Midbrain (tissue), 1 donor: ENCODE measurements around the gene GPR32.
"Not testable (repeated sequence)": the region's sequence is repeated elsewhere in the genome, so short reads cannot be mapped to it uniquely, and the experiment has no call there.

ENCODE experiments used
- DNase-seq: peaks from one replicate; lab custom pipeline; 2025; lab: John Stamatoyannopoulos, UW

Gene GPR32

GRCh38 chr19:50770164-50770563 is at the start of gene GPR32:
Gene GPR32, plus strand, starts transcription at chr19:50770464. Its CDS starts 137 bp downstream, at chr19:50770601.
- DNase-seq = not testable (repeated sequence)

- no peak for DNase-seq
Observed at GRCh38 chr19:50720921-50721381, 49.3 kb upstream of the GPR32 start.

GRCh38 chr19:50721441-50722137 is 48.7 kb upstream of the GPR32 start:
- no peak for DNase-seq

- no peak for DNase-seq
Observed at GRCh38 chr19:50722201-50723013, 47.9 kb upstream of the GPR32 start.

GRCh38 chr19:50723069-50723468 is 47.2 kb upstream of the GPR32 start, which contains the start of gene CLEC11A:
Gene CLEC11A, plus strand, starts transcription at chr19:50723364. Its CDS starts 162 bp downstream, at chr19:50723526.
- DNase-seq = no peak

GRCh38 chr19:50723735-50724521 is 46.3 kb upstream of the GPR32 start:
- DNase-seq = no peak

- DNase-seq = peak; percentile 98
Observed at GRCh38 chr19:50724522-50725217, 45.6 kb upstream of the GPR32 start.

GRCh38 chr19:50725218-50725910 is 44.9 kb upstream of the GPR32 start:
- no peak for DNase-seq

GRCh38 chr19:50725911-50726230 is 44.4 kb upstream of the GPR32 start:
- DNase-seq = no peak

- DNase-seq = peak; percentile 73
Observed at GRCh38 chr19:50728084-50728737, 42.1 kb upstream of the GPR32 start.

GRCh38 chr19:50729894-50730293 is 40.4 kb upstream of the GPR32 start:
- no peak for DNase-seq

GRCh38 chr19:50735869-50736268 is 34.4 kb upstream of the GPR32 start:
- no peak for DNase-seq

- DNase-seq = no peak
Observed at GRCh38 chr19:50736338-50736737, 33.9 kb upstream of the GPR32 start.

- DNase-seq = no peak
Observed at GRCh38 chr19:50739132-50739913, 30.9 kb upstream of the GPR32 start.

GRCh38 chr19:50739914-50740426 is 30.3 kb upstream of the GPR32 start:
- no peak for DNase-seq

- no peak for DNase-seq
Observed at GRCh38 chr19:50741179-50741933, 28.9 kb upstream of the GPR32 start.

GRCh38 chr19:50743537-50743936 is 26.7 kb upstream of the GPR32 start:
- DNase-seq = no peak

- DNase-seq = no peak
Observed at GRCh38 chr19:50745221-50745620, 25.0 kb upstream of the GPR32 start.

GRCh38 chr19:50747141-50747540 is 23.1 kb upstream of the GPR32 start:
- not testable (repeated sequence) for DNase-seq
